ENCODE results near the gene DLX6.

- TF ChIP-seq POLR2AphosphoS5 (IDR thresholded peaks at IDR 0.05; ENCODE audit: low read depth, low read length) (no peak), TAF1 (IDR thresholded peaks at IDR 0.05; ENCODE audit: borderline replicate concordance, insufficient read depth, low read length) (no peak), REST (IDR thresholded peaks at IDR 0.05; ENCODE audit: insufficient read depth in 1 of 2, low read depth in 2 of 2, low read length in 2 of 2) (no peak)
These were observed 12.8 kb downstream of the DLX6 start for GRCh38 chr7:97018126-97018601.
